Stomach (tissue), 9 donors: ENCODE data around the gene ARPP21. TPM values are rescaled to one million over a fixed set of nuclear protein-coding genes. Genes with fewer than 3 reads are reported as not detected.

Experiments used
- DNase-seq, 2 donors: peaks; one replicate each; pipeline versions ENCODE4 v3.0.0 to v3.0.0-alpha.2; 2013 to 2019
- H3K27ac ChIP-seq, 5 donors: fragments of 200-600 bp in 4 of 5; sonication (generic) in 4 of 5; one replicate each; pipeline ENCODE4 v1.5.1; 2013 to 2019; ENCODE audit warnings: mild to moderate bottlenecking in 1 of 5, moderate library complexity in 1 of 5
- H3K27me3 ChIP-seq, 3 donors: fragments of 200-600 bp; sonication (generic); one replicate each; pipeline ENCODE4 v1.5.1; 2017 to 2019; ENCODE audit warnings: mixed run types in 1 of 3
- H3K36me3 ChIP-seq, 4 donors: fragments of 200-600 bp; sonication (generic); 1 replicate in 3 of 4; 2 replicates in 1 of 4; pipeline ENCODE4 v1.5.1; 2016 to 2019
- H3K4me1 ChIP-seq, 4 donors: fragments of 200-600 bp; sonication (generic); one replicate each; pipeline ENCODE4 v1.5.1; 2016 to 2019
- H3K4me3 ChIP-seq, 4 donors: fragments of 200-600 bp; sonication (generic) in 3 of 4; one replicate each; pipeline ENCODE4 v1.5.1; 2016 to 2019; ENCODE audit warnings: mild to moderate bottlenecking in 1 of 4
- H3K9me3 ChIP-seq, 4 donors: fragments of 200-600 bp; sonication (generic); one replicate each; pipeline ENCODE4 v1.5.1; 2016 to 2019
- EP300 ChIP-seq: sonication (generic); formaldehyde crosslinking; IDR thresholded peaks from one replicate; pipeline ENCODE4 v1.6.1; 2017; ENCODE audit warnings: antibody characterized with exemption
- POLR2A ChIP-seq, 4 donors: fragments of 450-650 bp; IDR thresholded peaks; one replicate each; pipeline ENCODE4 v1.6.1; 2016; ENCODE audit warnings: antibody characterized with exemption in 4 of 4, control low read depth in 2 of 4, mild to moderate bottlenecking in 1 of 4, moderate library complexity in 1 of 4
- POLR2AphosphoS5 ChIP-seq, 3 donors: sonication (generic); formaldehyde crosslinking; IDR thresholded peaks; one replicate each; pipeline ENCODE4 v1.6.1; 2016; ENCODE audit warnings: antibody characterized with exemption in 3 of 3
- WGBS, 5 donors: extraction: QIAGEN DNeasy Blood & Tissue Kit in 3 of 5; methylation state at CpG; one replicate each; pipeline versions ENCODE4 v1.1.5 to v1.1.7; 2013 to 2018; 5-methylcytosine and 5-hydroxymethylcytosine counted together
- intact Hi-C: fragments of 100-400 bp; cut with DNase I; formaldehyde crosslinking; loops from one replicate; pipeline ENCODE4 v1.15.1; 2023; ENCODE audit warnings: low total_unique reads
- polyA plus RNA-seq, 3 donors: library from polyadenylated mRNA; stranded (reverse); fragments of 200-250 nt; gene quantifications; one replicate each; pipeline ENCODE4 v1.2.3, GENCODE V29; 2013
- total RNA-seq, 5 donors: library from RNA; depleted of rRNA; stranded (reverse); fragments of >200 nt; gene quantifications; one replicate each; pipeline versions ENCODE4 v1.1.0 to v1.2.3, GENCODE V29; 2014 to 2016
- TF ChIP-seq, protein P1 (sequence below), 7 experiments: fragments of 450-650 bp in 4 of 7; fragments of 200-600 bp in 3 of 7; sonication (generic) in 3 of 7; IDR thresholded peaks; one replicate each; pipeline ENCODE4 v1.5.1; 2016 to 2019; ENCODE audit warnings: antibody characterized with exemption in 7 of 7, control low read depth in 2 of 7, mild to moderate bottlenecking in 1 of 7
- donor health status: healthy with polysubstance abuse.
- donor health status: Bipolar disorder and iron deficiency.
- donor health status: healthy.

Gene ARPP21
- total and polyA plus RNA-seq, 8 donors, result 0.13 to 5.0 TPM; not detected in 6

DNA sequence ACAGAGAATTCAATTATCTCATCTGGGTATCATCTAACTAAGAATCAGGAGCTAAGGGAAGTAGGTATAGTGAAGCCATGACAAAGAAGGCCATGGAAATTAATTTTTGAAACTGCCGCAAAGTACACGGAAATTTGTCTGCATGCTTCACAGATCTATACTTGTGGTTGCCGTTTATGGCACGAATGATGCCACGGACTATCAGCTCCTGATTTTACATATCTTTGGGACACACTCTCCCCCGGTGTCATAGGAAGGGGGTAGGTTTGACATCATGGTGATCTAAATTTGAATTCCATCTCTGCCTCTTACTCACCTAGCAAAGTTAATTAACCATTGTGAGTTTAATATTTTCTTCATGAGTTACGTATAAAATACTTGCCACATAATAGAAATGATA lies 14.0 kb downstream of the ARPP21 start:
- Histone ChIP-seq H3K4me1 (no peaks in the 10 kb centered on the region), H3K36me3 (no peaks in the 10 kb centered on the region), H3K27me3 (no peaks in the 10 kb centered on the region), H3K9me3 (no peaks in the 10 kb centered on the region), H3K27ac (no peak overlapping the region), H3K4me3 (no peak overlapping the region)
- intact Hi-C loops, result no loop called here
- DNase-seq, result no peak
- 87 to 91% (median 89%) methylated on average over 7 of the region's 7 CpGs for WGBS, 5 donors
- TF ChIP-seq POLR2A (IDR thresholded peaks at IDR 0.05) (no peak), POLR2AphosphoS5 (IDR thresholded peaks at IDR 0.05) (no peak), EP300 (no peak)
- TF ChIP-seq, protein P1, sequence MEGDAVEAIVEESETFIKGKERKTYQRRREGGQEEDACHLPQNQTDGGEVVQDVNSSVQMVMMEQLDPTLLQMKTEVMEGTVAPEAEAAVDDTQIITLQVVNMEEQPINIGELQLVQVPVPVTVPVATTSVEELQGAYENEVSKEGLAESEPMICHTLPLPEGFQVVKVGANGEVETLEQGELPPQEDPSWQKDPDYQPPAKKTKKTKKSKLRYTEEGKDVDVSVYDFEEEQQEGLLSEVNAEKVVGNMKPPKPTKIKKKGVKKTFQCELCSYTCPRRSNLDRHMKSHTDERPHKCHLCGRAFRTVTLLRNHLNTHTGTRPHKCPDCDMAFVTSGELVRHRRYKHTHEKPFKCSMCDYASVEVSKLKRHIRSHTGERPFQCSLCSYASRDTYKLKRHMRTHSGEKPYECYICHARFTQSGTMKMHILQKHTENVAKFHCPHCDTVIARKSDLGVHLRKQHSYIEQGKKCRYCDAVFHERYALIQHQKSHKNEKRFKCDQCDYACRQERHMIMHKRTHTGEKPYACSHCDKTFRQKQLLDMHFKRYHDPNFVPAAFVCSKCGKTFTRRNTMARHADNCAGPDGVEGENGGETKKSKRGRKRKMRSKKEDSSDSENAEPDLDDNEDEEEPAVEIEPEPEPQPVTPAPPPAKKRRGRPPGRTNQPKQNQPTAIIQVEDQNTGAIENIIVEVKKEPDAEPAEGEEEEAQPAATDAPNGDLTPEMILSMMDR (IDR thresholded peaks at IDR 0.05), result no peak

DNA sequence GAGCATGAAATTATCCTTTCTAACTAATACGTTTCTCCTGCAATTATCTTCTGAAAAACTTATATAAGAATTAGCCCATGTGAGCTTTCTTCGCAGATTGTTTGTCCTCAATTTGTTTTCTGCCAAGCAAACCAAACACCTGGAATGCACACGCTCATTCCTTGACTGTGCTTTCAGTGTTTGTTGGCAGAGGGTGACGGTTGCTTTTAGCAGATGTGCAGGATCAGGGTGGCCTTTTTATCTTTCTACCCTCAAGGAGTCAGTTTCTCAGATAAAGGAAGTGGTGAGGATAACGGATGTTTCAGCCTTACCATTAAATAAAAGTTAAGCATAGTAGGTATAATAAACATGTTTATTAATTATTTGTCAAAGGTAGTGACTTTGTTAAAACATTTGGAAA lies 15.2 kb downstream of the ARPP21 start:
- 30 to 42% (median 36%) methylated on average over 5 of the region's 5 CpGs for WGBS, 5 donors
- intact Hi-C loops, result no loop called here
- Histone ChIP-seq H3K27ac (no peak overlapping the region), H3K27me3 (no peaks in the 10 kb centered on the region), H3K4me1 (no peaks in the 10 kb centered on the region), H3K36me3 (no peaks in the 10 kb centered on the region), H3K4me3 (no peak overlapping the region), H3K9me3 (no peaks in the 10 kb centered on the region)
- TF ChIP-seq POLR2AphosphoS5 (IDR thresholded peaks at IDR 0.05), result no peak
- TF ChIP-seq EP300, result no peak
- no peak for TF ChIP-seq POLR2A (IDR thresholded peaks at IDR 0.05)
- TF ChIP-seq, protein P1 (IDR thresholded peaks at IDR 0.05), result no peak
- DNase-seq, result no peak

DNA sequence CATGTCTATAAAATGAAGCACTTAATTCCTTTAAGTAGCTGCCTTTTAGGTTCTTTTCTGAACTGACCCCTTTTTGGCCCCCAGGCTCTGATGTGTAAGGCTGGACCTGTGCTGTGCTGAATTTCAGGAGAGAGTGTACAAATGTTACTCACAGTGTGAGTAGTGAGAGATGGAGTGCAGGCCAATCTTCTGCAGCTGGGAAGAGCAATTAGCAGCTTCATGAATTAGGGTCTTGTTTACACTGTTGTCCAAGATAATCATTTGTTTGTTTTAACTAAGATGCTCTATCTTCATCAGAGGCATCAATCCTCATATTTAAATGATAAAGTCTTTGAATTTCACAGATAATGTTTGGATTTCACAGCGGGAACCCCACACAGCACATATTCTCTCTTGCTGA lies 19.4 kb downstream of the ARPP21 start:
- intact Hi-C loops, result no loop called here
- 69 to 80% (median 71%) methylated on average over 1 of the region's 1 CpG for WGBS, 5 donors
- Histone ChIP-seq H3K4me3 (no peak overlapping the region), H3K27me3 (no peaks in the 10 kb centered on the region), H3K27ac (no peak overlapping the region), H3K36me3 (no peaks in the 10 kb centered on the region), H3K4me1 (no peaks in the 10 kb centered on the region), H3K9me3 (no peaks in the 10 kb centered on the region)
- TF ChIP-seq, protein P1 (IDR thresholded peaks at IDR 0.05), result no peak
- TF ChIP-seq POLR2A (IDR thresholded peaks at IDR 0.05), result no peak
- TF ChIP-seq EP300, result no peak
- DNase-seq, result no peak

DNA sequence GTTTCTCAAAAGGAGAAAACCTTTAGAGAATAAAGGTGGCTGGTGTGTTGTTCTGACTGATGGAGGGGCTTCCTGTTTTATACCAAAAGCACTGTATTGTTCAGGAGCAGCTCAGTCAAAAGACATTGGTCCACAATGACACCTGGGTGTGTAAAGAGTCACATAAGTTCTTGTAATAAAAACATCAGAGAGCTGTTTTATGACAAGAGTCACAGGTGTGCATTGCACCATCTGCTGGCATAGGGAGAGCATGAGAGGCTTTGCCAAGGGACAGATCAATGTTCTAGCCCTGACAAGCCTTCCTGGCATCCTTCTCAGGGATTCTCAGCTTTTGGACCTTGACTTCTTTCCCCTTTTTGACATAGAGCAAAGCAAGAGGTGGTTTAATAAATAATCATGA lies 20.4 kb downstream of the ARPP21 start:
- Histone ChIP-seq H3K27ac (no peak overlapping the region), H3K27me3 (no peaks in the 10 kb centered on the region), H3K4me3 (no peak overlapping the region), H3K4me1 (peaks cover 0 to 5% (median 2%) of the 10 kb centered on the region in 4 donors), H3K36me3 (no peaks in the 10 kb centered on the region), H3K9me3 (no peaks in the 10 kb centered on the region)
- DNase-seq, result peak in 1 of 2 donors; percentile 57
- no peak for TF ChIP-seq POLR2A (IDR thresholded peaks at IDR 0.05)
- no peak for TF ChIP-seq EP300
- TF ChIP-seq, protein P1 (IDR thresholded peaks at IDR 0.05), result peak in 1 of 7 experiments; percentile 17
- no peak for TF ChIP-seq POLR2AphosphoS5 (IDR thresholded peaks at IDR 0.05)
- intact Hi-C loops, result no loop called here
